NCI-H146 (cell line): ENCODE data around the gene AKAP12.
"Not testable (repeated sequence)": the region's sequence is repeated elsewhere in the genome, so short reads cannot be mapped to it uniquely, and the experiment has no call there.

ENCODE experiments used
- DNase-seq: peaks from one replicate; lab custom pipeline; 2025; lab: John Stamatoyannopoulos, UW

Gene AKAP12

GRCh38 chr6:151310852-151311767, 71.3 kb downstream of the AKAP12 start:
- DNase-seq = peak; percentile 19

- DNase-seq = peak; percentile 99
These were observed 73.3 kb downstream of the AKAP12 start for GRCh38 chr6:151313066-151313491.

- DNase-seq = not testable (repeated sequence)
These were observed 75.9 kb downstream of the AKAP12 start for GRCh38 chr6:151315661-151316060.

- no peak for DNase-seq
These were observed 77.6 kb downstream of the AKAP12 start for GRCh38 chr6:151317103-151317994.

- no peak for DNase-seq
These were observed 78.2 kb downstream of the AKAP12 start for GRCh38 chr6:151317995-151318365.

- DNase-seq = no peak
These were observed 80.4 kb downstream of the AKAP12 start for GRCh38 chr6:151320140-151320539.

- no peak for DNase-seq
These were observed 81.7 kb downstream of the AKAP12 start for GRCh38 chr6:151321438-151321837.

GRCh38 chr6:151322570-151322969, 82.8 kb downstream of the AKAP12 start:
- DNase-seq = no peak

- peak; percentile 86 for DNase-seq
These were observed 84.2 kb downstream of the AKAP12 start for GRCh38 chr6:151323791-151324487.

- DNase-seq = no peak
These were observed 84.7 kb downstream of the AKAP12 start for GRCh38 chr6:151324488-151324825.

GRCh38 chr6:151325075-151326050, 85.6 kb downstream of the AKAP12 start:
- peak; percentile 85 for DNase-seq

- no peak for DNase-seq
These were observed 86.5 kb downstream of the AKAP12 start for GRCh38 chr6:151326116-151326825.

GRCh38 chr6:151327101-151327500, 87.3 kb downstream of the AKAP12 start:
- no peak for DNase-seq

- no peak for DNase-seq
These were observed 90.4 kb downstream of the AKAP12 start for GRCh38 chr6:151330130-151330696.

- no peak for DNase-seq
These were observed 96.2 kb downstream of the AKAP12 start for GRCh38 chr6:151335930-151336329.

- no peak for DNase-seq
These were observed 99.0 kb downstream of the AKAP12 start for GRCh38 chr6:151338651-151339200.

- no peak for DNase-seq
These were observed 99.6 kb downstream of the AKAP12 start for GRCh38 chr6:151339369-151339768.

GRCh38 chr6:151340219-151340978, 100.6 kb downstream of the AKAP12 start:
- DNase-seq = no peak
